Suppressor macrophage treated with lipopolysaccharide for 4 hours (primary cell): Measurements from ENCODE around the gene RNF220.

ENCODE experiments used
- DNase-seq: peaks from one replicate; pipeline ENCODE4 v3.0.0-alpha.2; 2020

RNF220 gene

GRCh38 chr1:44405031-44405797, at the start of gene RNF220:
RNF220 (plus strand) TSS chr1:44405255.
- DNase-seq: peak; percentile 58

GRCh38 chr1:44355582-44356305, 49.3 kb upstream of the RNF220 start:
- DNase-seq: no peak

DNA sequence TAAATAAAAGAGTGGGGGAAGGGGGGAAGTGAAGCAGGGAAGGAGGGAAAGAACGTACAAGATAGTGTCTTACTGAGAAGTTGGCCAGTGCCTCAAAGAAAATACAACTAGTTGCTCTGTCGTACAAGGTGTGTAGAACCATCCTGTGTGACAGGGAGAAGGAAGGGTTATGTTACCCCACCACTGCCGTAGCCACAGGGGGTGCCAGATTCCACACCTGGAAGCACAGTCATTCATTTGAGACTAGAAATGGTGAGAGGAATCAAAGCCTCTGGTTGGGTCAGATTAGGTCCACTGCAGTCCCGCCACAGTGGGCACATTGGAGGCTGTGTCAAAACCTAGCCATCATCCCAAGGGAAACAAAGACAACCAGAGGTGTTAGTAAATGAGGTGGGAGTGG, 47.3 kb upstream of the RNF220 start:
- no peak for DNase-seq

DNA sequence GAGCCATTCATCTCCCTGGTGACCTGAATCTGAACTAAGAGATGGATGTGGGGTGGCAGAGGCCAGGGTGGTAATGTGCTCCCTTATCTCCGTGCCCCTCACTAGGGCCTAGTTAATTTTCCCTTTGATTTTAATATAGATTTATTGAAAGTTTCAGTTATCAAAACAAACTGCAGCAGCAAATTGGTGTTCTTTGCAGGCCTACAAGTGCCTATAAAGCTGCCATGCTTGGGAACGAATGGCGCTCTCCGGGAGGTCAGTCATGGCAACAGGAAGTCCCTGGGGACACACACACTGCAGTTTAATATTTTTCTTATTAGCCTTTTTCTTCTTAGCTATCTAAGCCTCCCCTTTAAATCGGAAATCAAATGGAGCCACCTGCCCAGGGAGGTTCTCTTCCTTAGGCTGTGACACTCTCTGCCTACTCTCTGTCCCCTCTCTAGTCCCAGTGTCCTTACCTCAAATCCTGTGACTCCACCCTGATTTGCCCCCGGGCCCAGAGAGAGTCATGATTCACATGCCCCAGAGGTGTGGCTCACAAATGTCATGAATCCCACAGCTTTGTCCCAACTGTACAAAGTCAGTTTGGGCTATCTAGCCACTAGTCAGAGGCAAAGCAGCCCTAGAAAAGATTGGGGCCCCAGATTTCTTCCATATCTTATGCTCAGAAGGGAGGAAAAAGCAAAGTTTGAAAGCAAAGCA, 45.7 kb upstream of the RNF220 start:
- no peak for DNase-seq

GRCh38 chr1:44361478-44361877, 43.6 kb upstream of the RNF220 start:
- no peak for DNase-seq

- DNase-seq: no peak
Observed at GRCh38 chr1:44366371-44366975, 38.6 kb upstream of the RNF220 start.

GRCh38 chr1:44367944-44368343, 37.1 kb upstream of the RNF220 start:
- no peak for DNase-seq

DNA sequence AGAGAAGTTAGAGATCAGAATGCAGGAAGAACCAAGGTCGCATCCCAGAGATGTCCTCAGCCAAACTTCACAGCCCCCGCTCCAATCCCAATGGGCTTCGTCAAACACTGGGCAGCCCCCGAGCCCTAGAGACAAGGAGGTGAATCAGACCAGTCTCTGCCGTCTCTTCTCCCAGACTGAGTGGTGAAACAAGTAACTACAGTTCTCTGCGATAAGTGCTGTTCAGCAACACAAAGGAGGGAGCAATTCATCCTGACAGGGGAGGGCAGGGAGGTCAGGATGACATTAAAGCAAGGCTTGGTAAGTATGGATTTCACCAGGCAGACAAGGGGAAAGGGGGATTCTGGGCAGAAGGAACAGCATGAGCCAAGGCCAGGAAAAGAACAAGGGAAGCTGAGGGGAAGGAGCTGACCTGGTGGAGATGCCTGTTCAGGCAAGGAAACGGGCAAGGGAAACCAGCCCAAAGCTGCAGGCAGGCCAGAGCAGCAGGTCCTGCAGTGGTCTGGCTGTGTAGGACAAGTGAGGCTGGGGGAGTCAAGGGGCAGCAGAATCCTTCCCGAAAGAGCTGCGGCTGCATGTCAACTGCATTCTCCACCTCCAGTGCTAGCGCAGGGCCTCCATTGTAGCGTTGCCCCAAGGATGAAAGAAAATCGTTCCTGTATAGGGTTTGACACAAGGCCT, 36.4 kb upstream of the RNF220 start:
- DNase-seq: no peak

DNA sequence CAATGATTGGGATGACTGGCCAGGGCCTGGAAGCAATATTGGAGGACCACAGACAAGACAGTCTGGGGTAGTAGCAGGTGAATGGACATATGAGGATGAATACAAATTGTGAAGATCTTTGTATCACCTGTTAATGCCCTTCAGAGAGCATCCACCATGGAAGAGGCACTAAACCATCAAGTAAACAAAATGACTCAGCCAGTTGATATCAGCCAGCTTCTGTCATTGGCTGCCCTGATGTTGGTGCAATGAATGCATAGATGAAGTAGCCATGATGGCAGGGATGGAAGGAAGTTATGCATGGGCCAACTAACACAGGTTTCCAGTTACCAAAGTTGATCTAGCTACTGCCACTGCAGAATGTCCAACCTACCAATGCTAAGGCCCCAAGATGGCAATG, 33.8 kb upstream of the RNF220 start:
- DNase-seq: no peak

DNA sequence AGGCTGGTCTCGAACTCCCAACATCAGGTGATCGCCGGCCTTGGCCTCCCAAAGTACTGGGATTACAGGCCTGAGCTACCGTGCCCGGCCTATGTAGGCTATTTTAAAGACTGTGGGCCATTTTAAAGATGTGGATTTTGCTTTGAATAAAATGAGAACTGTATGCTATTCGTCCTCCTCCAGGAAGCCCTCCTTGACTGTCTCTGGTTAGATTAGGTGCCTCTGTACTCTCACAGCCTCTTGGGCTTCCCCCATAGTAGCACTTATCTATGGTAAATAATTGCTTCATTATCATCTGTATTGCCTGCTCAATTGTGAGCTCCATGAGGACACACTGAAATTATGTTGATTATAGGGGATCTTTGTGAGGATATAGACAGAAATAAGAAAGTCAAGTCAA, 29.5 kb upstream of the RNF220 start:
- no peak for DNase-seq

DNA sequence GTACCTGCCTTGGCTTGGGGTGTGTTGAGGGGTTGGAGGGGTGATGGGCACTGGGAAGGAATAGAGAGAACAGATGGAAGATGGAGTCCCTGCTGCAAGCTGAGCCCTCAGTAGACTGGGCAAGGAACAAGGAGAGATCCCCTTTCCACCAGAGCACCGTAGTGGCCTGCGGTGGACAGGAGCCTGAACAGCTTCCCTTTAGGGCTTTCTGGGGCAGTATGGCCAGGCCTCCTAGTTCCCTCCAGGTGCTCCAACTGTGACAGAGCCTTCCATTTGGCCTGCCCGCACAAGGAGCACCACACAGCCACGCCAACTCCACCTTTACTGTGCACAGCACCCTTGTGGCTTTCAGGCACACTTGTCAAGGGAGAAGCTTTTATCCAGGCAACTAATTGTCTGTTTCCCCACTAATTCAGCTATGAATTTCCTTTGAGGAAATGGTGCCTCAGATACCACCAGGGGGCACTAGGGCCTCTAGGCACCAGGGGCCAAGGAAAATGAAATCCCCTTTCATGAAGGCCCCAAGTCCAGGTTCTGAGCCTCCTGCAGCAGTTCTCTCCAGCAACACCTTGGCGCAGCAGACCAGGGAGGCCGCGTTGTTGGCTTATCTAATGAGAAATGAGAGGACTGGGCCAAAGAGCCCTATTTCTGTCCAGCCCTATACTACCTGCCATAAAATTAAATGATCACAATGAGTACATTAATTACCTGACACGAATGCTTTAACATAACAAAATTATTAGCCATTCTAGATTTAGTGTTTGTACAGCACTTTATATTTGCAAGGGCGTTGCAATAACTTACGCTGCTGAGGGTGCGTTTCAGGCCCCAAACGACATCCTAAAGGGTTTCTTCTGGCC, 26.9 kb upstream of the RNF220 start:
- peak; percentile 81 for DNase-seq

DNA sequence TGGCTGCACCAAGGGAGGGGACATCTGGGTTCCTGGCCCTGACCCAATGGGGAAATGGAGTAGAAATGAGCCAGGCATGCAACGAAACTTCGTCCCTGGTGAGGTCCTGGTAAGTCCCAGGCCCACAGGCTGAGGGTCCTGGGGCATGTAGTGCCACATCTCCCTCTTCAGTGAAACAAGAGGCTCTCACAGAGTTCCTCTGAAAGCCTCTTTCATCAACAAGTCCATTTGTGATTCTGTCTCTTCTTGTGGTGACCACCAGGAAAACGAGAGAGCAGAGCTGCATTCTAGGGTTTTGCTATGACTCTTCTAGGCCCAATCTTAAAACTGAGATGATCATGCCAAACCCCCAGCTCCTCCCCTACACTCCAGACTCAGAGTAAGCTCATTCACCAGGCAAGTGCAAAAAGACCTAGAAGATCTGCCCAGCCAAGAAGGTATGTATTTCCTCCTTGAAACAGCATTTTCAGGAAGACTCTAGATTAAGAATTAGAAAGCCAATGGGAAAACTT, 24.3 kb upstream of the RNF220 start:
- DNase-seq: no peak

GRCh38 chr1:44388551-44388950, 16.5 kb upstream of the RNF220 start:
- DNase-seq: no peak

DNA sequence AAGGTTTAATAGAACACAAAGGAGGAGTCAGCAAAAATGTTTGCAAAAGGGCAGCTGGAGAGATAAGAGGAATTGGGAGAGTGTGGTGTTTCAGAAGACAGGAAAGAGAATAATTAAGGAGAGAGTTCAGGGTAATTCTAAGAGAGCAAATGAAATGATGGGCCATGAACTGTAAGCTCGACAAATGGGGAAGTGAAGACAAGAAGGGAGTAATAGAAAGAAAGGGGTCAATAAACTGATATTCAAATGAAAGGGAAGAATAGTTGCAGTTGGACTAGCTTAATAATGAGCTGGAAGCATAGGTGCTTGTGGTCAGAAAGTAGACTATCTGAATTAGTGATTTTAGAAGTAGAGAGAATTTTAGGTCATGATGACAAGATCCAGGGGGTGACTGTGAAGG, 15.6 kb upstream of the RNF220 start:
- DNase-seq: no peak

- peak; percentile 37 for DNase-seq
Observed at GRCh38 chr1:44390277-44390676, 14.8 kb upstream of the RNF220 start.

DNA sequence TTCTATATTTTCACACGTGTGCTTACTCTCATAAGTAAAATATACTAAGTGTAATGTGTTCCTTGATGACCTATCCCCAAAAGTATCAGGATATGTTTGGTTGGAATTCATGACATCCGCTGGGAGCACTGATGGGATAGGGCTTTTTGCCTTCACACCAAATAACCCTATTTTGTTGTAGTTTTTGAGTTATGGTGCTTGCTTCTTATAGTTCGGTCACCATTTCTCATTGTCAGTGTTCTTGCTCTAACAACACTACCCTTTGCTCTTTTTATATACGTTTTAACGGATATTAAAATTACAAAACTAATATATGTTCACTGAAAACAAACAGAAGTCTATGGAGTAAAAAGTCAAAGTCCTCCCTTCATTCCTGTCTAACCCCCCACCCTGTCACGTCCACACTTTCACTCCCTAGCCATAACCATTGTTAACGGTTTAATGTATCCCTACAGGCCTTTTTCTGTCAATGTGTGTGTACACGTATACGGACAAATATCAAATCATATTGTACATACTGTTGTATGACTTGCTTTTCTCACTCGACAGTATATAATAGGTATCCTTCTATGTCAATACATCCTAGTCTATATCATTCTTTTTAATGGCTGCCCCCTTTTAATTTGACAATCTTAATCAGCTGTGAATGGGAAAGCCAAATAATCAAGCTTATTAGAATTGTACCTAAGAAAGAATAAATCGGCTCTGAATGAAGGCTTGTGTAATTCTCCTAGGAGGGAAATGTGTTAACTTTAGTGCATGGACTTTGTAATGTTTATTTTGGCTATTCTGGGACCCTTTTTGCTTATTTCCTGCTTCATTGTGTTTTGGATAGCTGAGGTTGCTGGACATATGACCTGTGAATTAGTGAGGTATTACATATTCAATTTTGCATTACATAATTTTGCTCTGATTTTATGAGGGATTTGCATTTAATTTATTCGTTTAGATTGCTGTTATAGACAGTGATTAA, 3.5 kb upstream of the RNF220 start:
- DNase-seq: no peak

GRCh38 chr1:44405798-44406736, 1.0 kb downstream of the RNF220 start:
- no peak for DNase-seq

- DNase-seq: peak; percentile 49
Observed at GRCh38 chr1:44406737-44407429, 1.8 kb downstream of the RNF220 start.
